Endothelial cell (in vitro differentiated cells): ENCODE results near the gene SSMEM1. TPM values are rescaled to one million over a fixed set of nuclear protein-coding genes. Genes with fewer than 3 reads are reported as not detected.
"Not testable (repeated sequence)": the region's sequence is repeated elsewhere in the genome, so short reads cannot be mapped to it uniquely, and the experiment has no call there.

Experiments
- DNase-seq: peaks from one replicate; pipeline ENCODE4 v3.0.0; 2021; ENCODE audit warnings: low spot score
- H3K27ac Mint-ChIP-seq: one replicate; pipeline ENCODE4 v1.8.0; 2021; ENCODE audit warnings: mixed read lengths, inconsistent platforms; ENCODE audit not compliant: unreplicated experiment
- H3K27me3 Mint-ChIP-seq: one replicate; pipeline ENCODE4 v1.8.0; 2021; ENCODE audit warnings: mild to moderate bottlenecking, moderate library complexity, mixed read lengths, inconsistent platforms; ENCODE audit not compliant: unreplicated experiment
- H3K36me3 Mint-ChIP-seq: one replicate; pipeline ENCODE4 v1.8.0; 2021; ENCODE audit warnings: mild to moderate bottlenecking, low read depth, mixed read lengths, inconsistent platforms; ENCODE audit not compliant: unreplicated experiment
- H3K4me1 Mint-ChIP-seq: one replicate; pipeline ENCODE4 v1.8.0; 2021; ENCODE audit warnings: mild to moderate bottlenecking, mixed read lengths, inconsistent platforms; ENCODE audit not compliant: unreplicated experiment
- H3K4me3 Mint-ChIP-seq: one replicate; pipeline ENCODE4 v1.8.0; 2021; ENCODE audit warnings: mild to moderate bottlenecking, mixed read lengths, inconsistent platforms; ENCODE audit not compliant: unreplicated experiment
- H3K9me3 Mint-ChIP-seq: one replicate; pipeline ENCODE4 v1.8.0; 2021; ENCODE audit warnings: mixed read lengths, inconsistent platforms; ENCODE audit not compliant: unreplicated experiment
- CTCF ChIP-seq: fragments of 200-600 bp; sonication (generic); IDR thresholded peaks from one replicate; pipeline ENCODE4 v1.5.0; 2021; ENCODE audit warnings: antibody characterized with exemption; ENCODE audit not compliant: unreplicated experiment
- total RNA-seq: library from RNA; stranded (reverse); fragmentation: NEBNext Ultra II Directional; extraction: Animal tissue kit (Norgen Biotek cat#: 25700); gene quantifications from one replicate; pipeline ENCODE4 v1.2.1, GENCODE V29; 2021; ENCODE audit not compliant: unreplicated experiment

Gene SSMEM1
- total RNA-seq, 1 donor from 2014 or later = not detected

- H3K4me3 Mint-ChIP-seq, H3K9me3 Mint-ChIP-seq, H3K4me1 Mint-ChIP-seq, H3K27me3 Mint-ChIP-seq, H3K27ac Mint-ChIP-seq, H3K36me3 Mint-ChIP-seq, DNase-seq: not testable (repeated sequence)
Measured at GRCh38 chr7:130249626-130250025, 42.0 kb downstream of the SSMEM1 start.

- DNase-seq = no peak
- no peak for TF ChIP-seq CTCF
- Mint-ChIP-seq H3K27me3 (no peaks in the 10 kb centered on the region), H3K4me3 (no peak overlapping the region), H3K27ac (no peak overlapping the region), H3K9me3 (peaks cover 7% of the 10 kb centered on the region), H3K4me1 (no peaks in the 10 kb centered on the region), H3K36me3 (peaks cover 12% of the 10 kb centered on the region)
Measured at GRCh38 chr7:130254555-130254954, 46.9 kb downstream of the SSMEM1 start.

GRCh38 chr7:130256704-130257103, 49.0 kb downstream of the SSMEM1 start:
- no peak for DNase-seq
- peak overlapping the region; percentile 52 for H3K27ac Mint-ChIP-seq
- H3K36me3 Mint-ChIP-seq = peaks cover 12% of the 10 kb centered on the region
- H3K4me3 Mint-ChIP-seq = peak overlapping the region; percentile 47
- H3K4me1 Mint-ChIP-seq = no peaks in the 10 kb centered on the region
- TF ChIP-seq CTCF = no peak
- H3K9me3 Mint-ChIP-seq = peaks cover 7% of the 10 kb centered on the region
- H3K27me3 Mint-ChIP-seq = no peaks in the 10 kb centered on the region

- H3K27ac Mint-ChIP-seq = no peak overlapping the region
- TF ChIP-seq CTCF = no peak
- peaks cover 7% of the 10 kb centered on the region for H3K9me3 Mint-ChIP-seq
- peaks cover 9% of the 10 kb centered on the region for H3K36me3 Mint-ChIP-seq
- no peak overlapping the region for H3K4me3 Mint-ChIP-seq
- no peaks in the 10 kb centered on the region for H3K27me3 Mint-ChIP-seq
- peaks cover 4% of the 10 kb centered on the region for H3K4me1 Mint-ChIP-seq
- no peak for DNase-seq
Measured at GRCh38 chr7:130258494-130259078, 50.9 kb downstream of the SSMEM1 start.

- Mint-ChIP-seq H3K4me3 (no peak overlapping the region), H3K9me3 (no peaks in the 10 kb centered on the region), H3K36me3 (no peaks in the 10 kb centered on the region), H3K4me1 (peaks cover 8% of the 10 kb centered on the region), H3K27ac (no peak overlapping the region), H3K27me3 (peaks cover 2% of the 10 kb centered on the region)
- TF ChIP-seq CTCF = no peak
- DNase-seq = no peak
Measured at GRCh38 chr7:130262448-130262847, 54.8 kb downstream of the SSMEM1 start.
